OCI-LY7 (cell line): ENCODE data around the gene EML6. TPM values are rescaled to one million over a fixed set of nuclear protein-coding genes. Genes with fewer than 3 reads are reported as not detected.

Experiments used
- BruUV-seq: library from RNA; stranded (reverse); fragments of 400-500 nt; replicated peaks from 2 replicates; lab custom pipeline; 2021; lab: Mats Ljungman, UMichigan
- CTCF ChIA-PET: fragments of 300-600 bp; sonication (Branson Sonifier 250); formaldehyde crosslinking; loops from one replicate; lab custom pipeline; 2022; ENCODE audit warnings: antibody characterized with exemption; ENCODE audit not compliant: unreplicated experiment; lab: Charles Lee
- POLR2A ChIA-PET: fragments of 300-600 bp; sonication (Branson Sonifier 250); formaldehyde crosslinking; loops from one replicate; lab custom pipeline; 2022; ENCODE audit warnings: antibody characterized with exemption; lab: Charles Lee
- DNase-seq: peaks from one replicate; pipeline ENCODE4 v3.0.0-alpha.2; 2015; ENCODE audit warnings: low spot score
- H2AFZ ChIP-seq: fragments of 200-600 bp; sonication (generic), shearing (Covaris generic); 2 replicates; pipeline ENCODE4 v1.6.1; 2014; ENCODE audit warnings: mild to moderate bottlenecking, antibody characterized with exemption, low read length, moderate library complexity
- H3K27ac ChIP-seq: fragments of 200-600 bp; sonication (generic); 2 replicates; pipeline ENCODE4 v1.5.1; 2014; ENCODE audit warnings: mixed run types, low read depth, mild to moderate bottlenecking, moderate library complexity, low read length, inconsistent platforms; ENCODE audit not compliant: poor library complexity, severe bottlenecking
- H3K36me3 ChIP-seq: fragments of 200-600 bp; sonication (generic); 2 replicates; pipeline ENCODE4 v1.6.1; 2014; ENCODE audit warnings: mild to moderate bottlenecking, antibody characterized with exemption, low read length, moderate library complexity, mixed read lengths; ENCODE audit not compliant: insufficient read depth
- H3K4me1 ChIP-seq: fragments of 200-600 bp; sonication (generic); 2 replicates; pipeline ENCODE4 v1.5.1; 2014; ENCODE audit warnings: mild to moderate bottlenecking, low read length; ENCODE audit not compliant: insufficient read depth, poor library complexity, severe bottlenecking
- H3K4me2 ChIP-seq: fragments of 200-600 bp; sonication (generic); 2 replicates; pipeline ENCODE4 v1.6.1; 2014; ENCODE audit warnings: mild to moderate bottlenecking, low read length
- H3K4me3 ChIP-seq: fragments of 200-600 bp; sonication (generic); 2 replicates; pipeline ENCODE4 v1.5.1; 2014; ENCODE audit warnings: mild to moderate bottlenecking, low read depth, low read length; ENCODE audit not compliant: poor library complexity, severe bottlenecking
- H3K79me2 ChIP-seq: fragments of 200-600 bp; sonication (generic); 2 replicates; pipeline ENCODE4 v1.6.1; 2016; ENCODE audit warnings: low read depth, mild to moderate bottlenecking, low read length, moderate library complexity, mixed read lengths; ENCODE audit not compliant: insufficient read depth
- H3K9me2 ChIP-seq: fragments of 200-600 bp; sonication (generic); 2 replicates; pipeline ENCODE4 v1.6.1; 2016; ENCODE audit warnings: mild to moderate bottlenecking, low read length, mixed read lengths; ENCODE audit not compliant: insufficient read depth
- H3K9me3 ChIP-seq: fragments of 200-600 bp; sonication (generic); 2 replicates; pipeline ENCODE4 v1.6.1; 2014; ENCODE audit warnings: mild to moderate bottlenecking, mixed run types, low read length, mixed read lengths
- H4K20me1 ChIP-seq: fragments of 200-600 bp; sonication (generic); 2 replicates; pipeline ENCODE4 v1.6.1; 2014; ENCODE audit warnings: mild to moderate bottlenecking, antibody characterized with exemption, low read length, moderate library complexity, mixed read lengths; ENCODE audit not compliant: insufficient read depth
- CTCF ChIP-seq: fragments of 200-600 bp; sonication (generic); conservative IDR thresholded peaks from 2 replicates; pipeline ENCODE4 v1.5.1; 2014; ENCODE audit warnings: mild to moderate bottlenecking, antibody characterized with exemption, low read length, moderate library complexity, mixed read lengths
- EZH2phosphoT487 ChIP-seq: fragments of 200-600 bp; sonication (generic); IDR thresholded peaks from 2 replicates; pipeline ENCODE4 v1.6.1; 2018; ENCODE audit warnings: low read depth, borderline replicate concordance, mild to moderate bottlenecking, mixed run types, antibody characterized with exemption, low read length, moderate library complexity, mixed read lengths
- intact Hi-C: fragments of 100-400 bp; cut with micrococcal nuclease; formaldehyde crosslinking; loops from one replicate; pipeline ENCODE4 v1.10.0; 2022; ENCODE audit not compliant: unreplicated experiment
- total RNA-seq, 2 experiments: library from RNA; depleted of rRNA in 1 of 2; stranded (reverse); fragments of >200 nt in 1 of 2; shearing (Covaris generic) in 1 of 2; gene quantifications; 2 replicates each; pipeline ENCODE4 v1.2.3, GENCODE V29; 2014 to 2022

EML6 gene
- total RNA-seq, 2 experiments from 2014 or later: 310 to 367 TPM

- intact Hi-C loops: no loop called here
- POLR2A ChIA-PET: interaction anchor here (0.7 to 1.3 kb wide), 2 partner anchors 9 to 690 kb away, joined by 3 to 4 read pairs; no protein-coding TSS in a partner anchor
- no peak overlapping the region for H2AFZ ChIP-seq
- no TSS peak for BruUV-seq
- H3K9me3 ChIP-seq: no peaks in the 10 kb centered on the region
- no peaks in the 10 kb centered on the region for H3K4me1 ChIP-seq
- 0 out of 2 replicates have a peak, but pooled peaks cover 16% of the 10 kb centered on the region for H3K79me2 ChIP-seq
- H3K36me3 ChIP-seq: peaks cover 97% of the 10 kb centered on the region
- CTCF ChIA-PET: no interaction called here
- no peak overlapping the region for H3K4me2 ChIP-seq
- H3K9me2 ChIP-seq: no peaks in the 10 kb centered on the region
- H4K20me1 ChIP-seq: no peaks in the 10 kb centered on the region
- no peak overlapping the region for H3K27ac ChIP-seq
- DNase-seq: no peak
- no peak overlapping the region for H3K4me3 ChIP-seq
- no peak for TF ChIP-seq CTCF
Measured at GRCh38 chr2:54824567-54824966, 101.1 kb downstream of the EML6 start.

GRCh38 chr2:54830546-54830945 is 107.1 kb downstream of the EML6 start:
- Histone ChIP-seq H3K36me3 (peaks cover 100% of the 10 kb centered on the region), H3K4me1 (no peaks in the 10 kb centered on the region), H3K4me3 (no peak overlapping the region), H3K27ac (no peak overlapping the region), H3K4me2 (no peak overlapping the region), H3K9me2 (no peaks in the 10 kb centered on the region), H2AFZ (no peak overlapping the region), H3K79me2 (no peaks in the 10 kb centered on the region), H4K20me1 (no peaks in the 10 kb centered on the region), H3K9me3 (no peaks in the 10 kb centered on the region)
- intact Hi-C loops: no loop called here
- no peak for DNase-seq
- ChIA-PET POLR2A (interaction anchor here (1.1 kb wide), 1 partner anchor 39 kb away, joined by 3 read pairs; no protein-coding TSS in a partner anchor), CTCF (no interaction called here)
- BruUV-seq: no TSS peak
- TF ChIP-seq EZH2phosphoT487 (no peak), CTCF (no peak)

DNA sequence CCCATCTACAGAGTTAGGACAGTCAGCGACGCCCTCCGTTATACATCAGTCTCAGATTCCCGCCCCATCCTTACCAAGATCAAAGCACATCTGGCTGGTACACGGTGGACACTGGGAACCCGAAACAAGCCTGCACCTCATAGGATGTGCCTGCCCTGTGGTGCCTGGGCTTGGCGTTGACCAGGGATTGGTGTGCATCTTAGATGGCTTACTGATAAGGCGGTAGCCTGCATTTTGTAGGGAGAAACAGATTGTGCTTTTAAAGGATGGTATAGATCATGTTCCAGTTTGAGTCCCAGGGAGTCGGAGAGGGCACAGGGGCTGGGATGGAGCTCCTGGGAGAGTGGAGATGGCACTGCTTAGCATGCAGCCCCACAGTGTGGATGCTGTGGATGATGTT is 108.0 kb downstream of the EML6 start:
- H3K27ac ChIP-seq: no peak overlapping the region
- POLR2A ChIA-PET: interaction anchor here (0.5 kb wide), 1 partner anchor 12 kb away, joined by 4 read pairs; no protein-coding TSS in a partner anchor
- H3K4me3 ChIP-seq: no peak overlapping the region
- peaks cover 100% of the 10 kb centered on the region for H3K36me3 ChIP-seq
- intact Hi-C loops: no loop called here
- H4K20me1 ChIP-seq: no peaks in the 10 kb centered on the region
- CTCF ChIA-PET: no interaction called here
- H2AFZ ChIP-seq: no peak overlapping the region
- H3K79me2 ChIP-seq: no peaks in the 10 kb centered on the region
- no peak overlapping the region for H3K4me2 ChIP-seq
- H3K9me2 ChIP-seq: no peaks in the 10 kb centered on the region
- H3K4me1 ChIP-seq: peaks cover 1% of the 10 kb centered on the region
- no peaks in the 10 kb centered on the region for H3K9me3 ChIP-seq
- TF ChIP-seq EZH2phosphoT487 (no peak), CTCF (no peak)
- BruUV-seq: no TSS peak
- DNase-seq: no peak
